ENCODE measurements around the gene ZNF778.
"Not testable (repeated sequence)": the region's sequence is repeated elsewhere in the genome, so short reads cannot be mapped to it uniquely, and the experiment has no call there.

ZNF778 gene

DNA sequence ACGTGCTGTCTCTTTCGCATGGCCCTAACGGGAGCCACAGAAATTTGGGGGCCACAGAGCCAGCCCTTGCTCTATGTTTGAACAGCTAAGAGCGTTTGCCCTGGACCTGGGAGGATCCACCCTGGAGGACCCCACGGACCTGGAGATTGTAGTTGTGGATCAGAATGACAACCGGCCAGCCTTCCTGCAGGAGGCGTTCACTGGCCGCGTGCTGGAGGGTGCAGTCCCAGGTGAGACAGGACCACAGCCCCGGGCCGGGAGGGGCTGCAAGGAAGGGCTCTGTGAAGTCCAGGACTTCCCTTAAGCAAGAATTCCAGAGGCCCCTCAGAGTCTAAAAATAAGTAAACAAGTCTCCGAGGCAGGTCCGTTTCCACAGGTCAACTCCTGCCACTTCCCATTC lies 34.0 kb upstream of the ZNF778 start:
- no peak overlapping the region for H3K4me3 ChIP-seq (replicated peaks; ENCODE audit: low read depth, low read length)
- TF ChIP-seq, protein P1, sequence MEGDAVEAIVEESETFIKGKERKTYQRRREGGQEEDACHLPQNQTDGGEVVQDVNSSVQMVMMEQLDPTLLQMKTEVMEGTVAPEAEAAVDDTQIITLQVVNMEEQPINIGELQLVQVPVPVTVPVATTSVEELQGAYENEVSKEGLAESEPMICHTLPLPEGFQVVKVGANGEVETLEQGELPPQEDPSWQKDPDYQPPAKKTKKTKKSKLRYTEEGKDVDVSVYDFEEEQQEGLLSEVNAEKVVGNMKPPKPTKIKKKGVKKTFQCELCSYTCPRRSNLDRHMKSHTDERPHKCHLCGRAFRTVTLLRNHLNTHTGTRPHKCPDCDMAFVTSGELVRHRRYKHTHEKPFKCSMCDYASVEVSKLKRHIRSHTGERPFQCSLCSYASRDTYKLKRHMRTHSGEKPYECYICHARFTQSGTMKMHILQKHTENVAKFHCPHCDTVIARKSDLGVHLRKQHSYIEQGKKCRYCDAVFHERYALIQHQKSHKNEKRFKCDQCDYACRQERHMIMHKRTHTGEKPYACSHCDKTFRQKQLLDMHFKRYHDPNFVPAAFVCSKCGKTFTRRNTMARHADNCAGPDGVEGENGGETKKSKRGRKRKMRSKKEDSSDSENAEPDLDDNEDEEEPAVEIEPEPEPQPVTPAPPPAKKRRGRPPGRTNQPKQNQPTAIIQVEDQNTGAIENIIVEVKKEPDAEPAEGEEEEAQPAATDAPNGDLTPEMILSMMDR (IDR thresholded peaks at IDR 0.05; ENCODE audit: low read depth, low read length, missing control alignments): no peak
- DNase-seq (ENCODE audit: extremely low read depth, low read depth): no peak

DNA sequence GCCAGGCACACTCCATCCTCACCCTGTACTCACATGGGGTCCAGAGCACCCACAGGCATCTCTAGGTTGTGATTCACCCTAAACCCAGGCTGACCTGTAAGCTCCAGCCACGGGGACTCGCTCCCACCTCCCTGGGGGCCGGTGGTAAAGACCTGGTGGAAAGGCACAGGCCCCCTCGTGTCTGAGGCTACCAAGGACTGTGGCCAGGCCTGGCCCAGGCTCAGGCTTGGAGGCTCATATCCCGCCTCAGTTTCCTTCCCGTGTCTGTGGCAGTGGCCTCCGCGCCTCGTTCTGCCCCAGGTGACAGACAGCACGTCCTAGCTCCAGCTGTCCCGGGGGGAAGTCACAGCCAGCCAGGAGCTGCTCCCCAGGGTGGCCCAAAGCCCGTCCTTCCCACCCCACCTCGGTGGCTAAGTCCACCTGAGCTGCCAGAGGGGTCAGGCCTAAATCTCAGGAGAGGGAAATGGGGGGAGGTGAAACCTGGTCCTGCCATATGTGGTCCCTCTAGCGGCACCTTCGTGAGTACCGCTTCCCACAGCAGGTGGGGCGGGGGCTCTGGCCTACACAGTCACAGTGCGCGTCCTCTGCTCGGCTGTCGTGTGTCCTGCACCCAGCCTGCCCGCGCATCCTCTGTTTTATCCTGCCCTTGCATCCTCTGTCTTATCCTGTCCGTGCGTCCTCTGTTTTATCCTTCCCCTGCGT lies 33.4 kb upstream of the ZNF778 start:
- H3K4me3 ChIP-seq (replicated peaks; ENCODE audit: low read depth, low read length): no peak overlapping the region
- no peak for DNase-seq (ENCODE audit: extremely low read depth, low read depth)
- TF ChIP-seq, protein P1 (IDR thresholded peaks at IDR 0.05; ENCODE audit: low read depth, low read length, missing control alignments): no peak

DNA sequence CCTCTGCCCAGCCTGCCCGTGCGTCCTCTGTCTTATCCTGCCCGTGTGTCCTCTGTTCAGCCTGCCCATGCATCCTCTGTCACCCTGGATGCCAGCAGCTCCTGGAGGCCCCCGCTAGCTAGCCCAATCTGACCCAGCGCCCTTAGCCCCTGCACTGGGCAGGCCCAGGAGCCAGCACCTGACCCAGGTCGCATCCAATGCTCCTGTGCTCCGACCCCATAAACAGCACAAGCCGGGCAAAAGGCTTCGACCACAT lies 32.9 kb upstream of the ZNF778 start:
- TF ChIP-seq, protein P1 (IDR thresholded peaks at IDR 0.05; ENCODE audit: low read depth, low read length, missing control alignments): no peak
- DNase-seq (ENCODE audit: extremely low read depth, low read depth): no peak
- H3K4me3 ChIP-seq (replicated peaks; ENCODE audit: low read depth, low read length): no peak overlapping the region

DNA sequence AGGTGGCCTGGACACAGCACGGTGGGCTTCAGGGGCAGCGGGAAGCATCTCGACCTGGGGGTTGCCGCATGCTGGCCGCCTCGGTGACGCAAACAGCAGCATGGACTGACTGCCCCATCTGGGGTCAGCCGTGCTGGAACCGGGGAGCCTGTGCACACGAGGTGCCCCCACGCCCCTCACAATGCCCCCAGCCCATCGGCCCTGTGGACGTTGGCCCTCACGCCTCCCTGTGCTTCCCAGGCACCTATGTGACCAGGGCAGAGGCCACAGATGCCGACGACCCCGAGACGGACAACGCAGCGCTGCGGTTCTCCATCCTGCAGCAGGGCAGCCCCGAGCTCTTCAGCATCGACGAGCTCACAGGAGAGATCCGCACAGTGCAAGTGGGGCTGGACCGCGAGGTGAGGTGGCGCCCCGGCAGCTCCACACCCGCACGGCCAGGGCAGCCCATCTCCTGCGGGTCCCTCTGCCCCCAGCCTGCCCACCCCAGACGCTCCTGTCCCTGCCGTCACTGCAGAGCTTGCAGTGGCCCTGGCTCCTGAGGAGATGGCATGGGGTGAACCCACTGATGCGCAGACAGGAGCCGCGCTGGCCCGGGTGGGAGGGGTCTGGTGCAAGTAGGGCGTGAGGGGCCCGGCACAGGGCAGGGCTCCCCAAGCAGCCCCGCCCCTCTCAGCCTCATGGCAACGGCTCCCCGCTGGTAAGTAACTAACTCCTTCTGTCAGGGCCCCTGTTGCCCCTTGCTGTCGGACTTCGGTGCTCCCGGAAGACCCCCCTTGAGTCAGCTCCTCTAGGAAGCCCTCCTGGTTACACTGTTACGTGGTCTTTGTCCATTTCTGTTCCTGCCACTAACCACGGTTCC lies 32.3 kb upstream of the ZNF778 start:
- TF ChIP-seq, protein P1 (IDR thresholded peaks at IDR 0.05; ENCODE audit: low read depth, low read length, missing control alignments): no peak
- DNase-seq (ENCODE audit: extremely low read depth, low read depth): no peak
- H3K4me3 ChIP-seq (replicated peaks; ENCODE audit: low read depth, low read length): no peak overlapping the region

DNA sequence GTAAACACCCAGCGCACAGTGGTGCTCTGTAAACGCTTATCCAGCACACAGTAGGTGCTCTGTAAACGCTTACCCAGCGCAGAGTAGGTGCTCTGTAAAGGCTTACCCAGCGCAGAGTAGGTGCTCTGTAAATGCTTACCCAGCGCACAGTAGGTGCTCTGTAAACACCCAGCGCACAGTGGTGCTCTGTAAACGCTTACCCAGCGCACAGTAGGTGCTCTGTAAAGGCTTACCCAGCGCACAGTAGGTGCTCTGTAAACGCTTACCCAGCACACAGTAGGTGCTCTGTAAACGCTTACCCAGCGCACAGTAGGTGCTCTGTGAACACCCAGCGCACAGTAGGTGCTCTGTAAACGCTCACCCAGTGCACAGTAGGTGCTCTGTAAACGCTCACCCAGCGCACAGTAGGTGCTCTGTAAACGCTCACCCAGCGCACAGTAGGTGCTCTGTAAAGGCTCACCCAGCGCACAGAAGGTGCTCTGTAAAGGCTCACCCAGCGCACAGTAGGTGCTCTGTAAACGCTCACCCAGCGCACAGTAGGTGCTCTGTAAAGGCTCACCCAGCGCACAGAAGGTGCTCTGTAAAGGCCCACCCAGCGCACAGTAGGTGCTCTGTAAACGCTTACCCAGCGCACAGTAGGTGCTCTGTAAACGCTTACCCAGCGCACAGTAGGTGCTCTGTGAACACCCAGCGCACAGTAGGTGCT lies 31.5 kb upstream of the ZNF778 start:
- H3K4me3 ChIP-seq (replicated peaks; ENCODE audit: low read depth, low read length); DNase-seq (ENCODE audit: extremely low read depth, low read depth): not testable (repeated sequence)

DNA sequence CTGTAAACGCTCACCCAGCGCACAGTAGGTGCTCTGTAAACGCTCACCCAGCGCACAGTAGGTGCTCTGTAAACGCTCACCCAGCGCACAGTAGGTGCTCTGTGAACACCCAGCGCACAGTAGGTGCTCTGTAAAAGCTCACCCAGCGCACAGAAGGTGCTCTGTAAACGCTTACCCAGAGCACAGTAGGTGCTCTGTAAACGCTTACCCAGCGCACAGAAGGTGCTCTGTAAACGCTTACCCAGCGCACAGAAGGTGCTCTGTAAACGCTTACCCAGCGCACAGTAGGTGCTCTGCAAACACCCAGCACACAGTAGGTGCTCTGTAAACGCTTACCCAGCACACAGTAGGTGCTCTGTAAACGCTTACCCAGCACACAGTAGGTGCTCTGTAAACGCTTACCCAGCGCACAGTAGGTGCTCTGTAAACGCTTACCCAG lies 30.9 kb upstream of the ZNF778 start:
- not testable (repeated sequence) for DNase-seq (ENCODE audit: extremely low read depth, low read depth); H3K4me3 ChIP-seq (replicated peaks; ENCODE audit: low read depth, low read length)

DNA sequence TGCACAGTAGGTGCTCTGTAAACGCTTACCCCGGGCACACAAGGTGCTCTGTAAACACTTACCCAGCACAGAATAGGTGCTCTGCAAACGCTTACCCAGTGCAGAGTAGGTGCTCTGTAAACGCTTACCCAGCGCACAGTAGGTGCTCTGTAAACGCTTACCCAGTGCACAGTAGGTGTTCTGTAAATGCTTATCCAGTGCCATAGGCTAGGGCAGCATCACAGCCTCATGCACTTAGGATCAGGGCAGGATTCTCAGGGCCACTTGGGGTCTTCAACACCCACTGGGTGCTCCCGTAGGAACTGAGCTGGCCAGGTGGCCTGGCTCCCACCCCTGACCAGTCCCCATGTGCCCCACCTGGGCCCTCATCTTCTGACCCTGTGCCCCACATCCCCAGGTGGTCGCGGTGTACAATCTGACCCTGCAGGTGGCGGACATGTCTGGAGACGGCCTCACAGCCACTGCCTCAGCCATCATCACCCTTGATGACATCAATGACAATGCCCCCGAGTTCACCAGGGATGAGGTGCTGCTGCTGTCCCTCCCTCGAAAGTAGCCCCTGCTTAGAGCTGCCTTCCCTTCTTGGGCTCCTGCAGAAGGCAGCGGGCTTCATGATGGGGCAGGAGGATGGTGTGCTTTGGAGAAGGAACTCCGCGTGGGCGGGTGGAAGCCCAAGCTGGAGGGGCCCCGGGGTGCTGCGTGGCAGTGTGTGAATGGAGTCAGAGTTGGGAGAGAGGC lies 30.3 kb upstream of the ZNF778 start:
- DNase-seq (ENCODE audit: extremely low read depth, low read depth): no peak
- TF ChIP-seq, protein P1 (IDR thresholded peaks at IDR 0.05; ENCODE audit: low read depth, low read length, missing control alignments): no peak
- no peak overlapping the region for H3K4me3 ChIP-seq (replicated peaks; ENCODE audit: low read depth, low read length)
